HPDE6-E6E7 (cell line): ENCODE results near the gene KLK11.

Source experiments
- DNase-seq: peaks from one replicate; pipeline ENCODE4 v3.0.0; 2011; ENCODE audit warnings: missing footprints; ENCODE audit errors: extremely low spot score

Gene KLK11

DNA sequence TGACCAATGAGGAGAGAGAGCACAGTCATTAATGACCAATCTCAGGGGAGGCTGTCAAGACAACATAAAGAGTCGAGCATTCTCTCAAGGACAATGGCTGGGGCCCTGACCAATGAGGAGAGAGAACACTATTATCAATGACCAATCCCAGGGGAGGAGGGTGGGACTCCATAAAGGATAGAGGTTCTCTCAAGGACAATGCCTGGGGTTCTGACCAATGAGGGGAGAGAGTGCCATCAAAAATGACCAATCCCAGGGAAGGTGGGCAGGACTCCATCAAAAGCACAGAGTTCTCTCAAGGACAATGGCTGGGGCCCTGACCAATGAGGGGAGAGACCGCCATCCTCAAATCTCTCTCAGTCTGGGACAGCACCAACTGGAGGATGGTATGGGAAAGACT is 3.3 kb upstream of the KLK11 start:
- DNase-seq: no peak

DNA sequence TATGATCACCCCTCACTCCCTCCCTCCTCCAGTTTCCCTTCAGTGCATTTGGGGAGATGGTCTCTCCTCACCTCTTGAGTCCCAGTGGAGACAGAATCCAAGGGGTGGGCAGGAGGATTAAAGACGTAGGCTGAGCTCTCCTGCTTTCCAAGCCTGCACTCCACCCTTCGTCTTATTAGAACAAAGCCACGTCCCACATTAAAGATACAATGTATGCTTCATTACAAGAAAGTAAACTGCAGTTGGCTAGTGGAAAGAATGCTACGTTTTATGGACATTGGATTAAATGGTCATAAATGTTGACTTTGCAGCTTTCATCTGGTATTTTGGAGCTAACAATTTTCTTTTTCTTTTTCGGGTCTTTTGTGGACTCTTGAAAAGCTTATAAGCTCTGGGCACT is 1.5 kb upstream of the KLK11 start:
- no peak for DNase-seq

DNA sequence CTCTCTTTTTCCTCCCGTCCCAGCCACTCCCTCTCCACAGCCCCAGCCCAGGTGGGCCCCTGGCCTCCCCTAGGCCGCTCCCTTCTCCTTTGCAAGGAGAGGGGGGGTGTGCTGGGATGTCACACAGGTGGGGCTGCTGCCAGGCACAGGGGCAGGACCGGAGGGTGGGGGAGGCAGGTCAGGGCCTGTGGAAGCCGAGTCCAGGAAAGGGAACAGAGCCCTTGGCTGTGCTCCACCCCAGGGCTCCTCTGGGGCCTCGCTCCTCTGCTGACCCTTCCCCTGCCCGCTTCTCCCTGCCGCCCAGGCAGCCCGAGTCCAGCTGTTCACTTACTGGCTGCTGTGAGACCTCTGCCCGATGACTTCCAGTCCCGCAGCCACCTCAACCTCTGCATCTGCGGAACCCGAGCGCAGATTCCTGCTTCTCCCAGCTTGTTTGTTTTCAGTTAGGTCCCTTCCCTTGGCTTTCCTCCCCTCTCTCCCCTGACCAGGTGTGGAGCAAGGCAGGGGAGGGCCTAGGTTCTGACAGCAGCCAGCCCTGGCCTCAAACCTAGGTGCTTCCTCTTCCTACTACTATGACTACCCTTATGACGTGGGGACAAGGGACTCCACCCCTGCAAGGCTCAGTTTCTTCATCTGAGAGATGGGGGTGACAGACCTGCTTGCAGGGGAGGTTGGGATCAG is 850 bp upstream of the KLK11 start:
- no peak for DNase-seq

DNA sequence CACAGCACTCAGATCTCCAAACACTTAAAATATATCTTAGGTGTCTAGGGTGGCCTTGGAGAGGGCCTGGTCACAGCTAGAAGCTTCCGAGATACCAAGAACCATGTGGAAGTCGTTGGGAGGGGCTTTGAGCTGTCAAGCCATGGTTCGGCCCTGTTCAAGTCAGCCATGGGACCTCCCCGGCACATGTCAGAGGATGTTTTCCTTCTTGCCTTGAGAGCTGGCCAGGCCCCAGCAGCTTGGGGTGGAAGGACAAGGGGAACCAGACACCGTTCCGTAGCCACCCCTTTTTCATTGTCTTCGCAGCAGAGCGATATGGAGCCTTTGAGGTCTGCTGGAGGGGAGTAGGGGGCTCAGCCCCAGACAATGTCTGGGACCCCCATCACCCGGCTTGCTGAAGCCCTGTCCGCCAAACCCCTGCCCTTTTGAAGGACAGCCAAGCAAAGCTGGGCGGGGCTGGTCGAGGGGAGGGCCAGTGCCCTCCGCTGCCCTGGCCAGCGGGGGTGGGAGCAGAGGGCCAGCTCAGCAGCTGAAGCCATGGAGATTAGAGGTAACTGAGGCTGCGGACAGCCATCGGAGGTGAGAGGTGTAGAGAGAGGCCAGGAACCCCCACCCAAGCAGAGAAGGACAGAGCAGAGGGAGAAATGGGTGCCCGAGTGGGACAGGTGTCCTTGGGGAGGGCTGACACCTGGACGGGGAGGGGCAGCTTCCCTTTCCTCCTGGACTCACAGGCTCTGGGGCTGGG is 435 bp downstream of the KLK11 start:
- DNase-seq: no peak

DNA sequence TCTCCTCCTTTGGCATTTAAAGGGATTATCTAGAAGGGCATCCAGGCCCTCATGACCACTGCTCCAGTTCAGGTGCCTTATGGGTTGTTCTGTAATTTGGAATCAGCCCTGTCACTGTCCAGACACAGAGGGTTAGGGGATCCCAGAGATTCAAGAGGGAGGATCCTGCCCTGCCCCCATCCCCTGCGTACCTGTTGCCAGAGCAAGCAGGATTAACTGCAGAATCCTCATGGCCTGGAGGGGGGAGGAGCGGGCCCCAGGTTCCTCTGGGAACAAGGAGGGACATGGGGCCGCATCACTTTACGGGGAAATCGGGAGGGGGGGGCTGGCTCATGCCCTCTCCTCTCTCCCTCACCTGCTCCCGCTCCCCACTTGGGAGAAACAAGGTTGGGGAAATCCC is 1.0 kb downstream of the KLK11 start:
- DNase-seq: no peak

DNA sequence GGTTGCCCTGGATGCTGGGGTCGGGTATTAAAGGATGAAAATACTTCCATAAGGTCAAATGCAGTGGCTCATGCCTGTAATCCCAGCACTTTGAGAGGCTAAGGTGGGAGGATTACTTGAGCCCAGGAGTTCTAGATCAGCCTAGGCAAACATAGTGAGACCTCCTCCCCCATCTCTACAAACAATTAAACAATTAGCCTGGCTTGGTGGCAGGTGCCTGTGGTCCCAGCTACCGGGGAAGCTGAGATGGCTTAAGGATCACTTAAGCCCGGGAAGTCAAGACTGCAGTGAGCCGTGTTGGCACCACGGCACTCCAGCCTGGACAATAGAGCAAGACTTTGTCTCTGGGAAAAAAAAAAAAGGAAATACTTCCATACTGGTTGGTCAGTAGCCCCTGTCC is 1.5 kb downstream of the KLK11 start:
- DNase-seq: no peak

DNA sequence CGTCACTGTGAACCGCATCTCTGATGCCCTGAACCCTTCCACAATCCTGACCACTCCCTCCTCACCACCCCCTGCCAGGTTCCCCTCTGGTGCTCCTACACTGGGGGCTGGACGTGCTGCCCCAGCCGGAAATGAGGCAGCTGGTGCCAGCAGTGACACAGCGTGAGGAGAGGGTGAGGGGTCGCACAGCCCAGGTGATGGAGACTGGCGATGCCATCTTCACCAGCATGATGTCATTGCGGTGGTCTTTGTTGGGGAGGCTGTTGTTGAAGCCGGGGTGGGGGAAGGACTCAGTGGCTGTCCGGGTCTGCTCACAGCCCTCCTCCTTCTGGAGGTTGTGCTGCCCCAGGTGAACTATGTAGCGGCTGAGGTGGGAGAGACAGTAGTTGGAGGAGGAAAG is 2.5 kb downstream of the KLK11 start:
- DNase-seq: no peak

DNA sequence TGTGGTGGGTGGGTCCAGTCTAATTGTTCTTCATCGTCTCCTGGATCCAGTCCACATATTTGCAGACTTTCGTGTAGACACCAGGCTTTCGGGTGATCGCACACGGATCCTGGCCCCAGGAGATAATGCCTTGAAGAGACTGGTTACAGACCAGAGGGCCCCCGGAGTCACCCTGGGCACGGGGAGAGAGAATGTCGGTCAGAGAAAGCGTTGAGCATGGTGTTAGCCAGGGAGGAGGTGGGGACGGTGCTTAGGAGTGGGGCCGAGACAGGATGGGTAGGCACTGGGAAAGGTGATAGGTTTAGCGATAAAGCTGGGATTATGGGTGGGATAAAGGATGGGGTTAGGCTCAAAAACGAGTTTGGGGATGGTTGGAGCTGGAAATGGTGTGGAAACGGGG is 3.9 kb downstream of the KLK11 start:
- no peak for DNase-seq

DNA sequence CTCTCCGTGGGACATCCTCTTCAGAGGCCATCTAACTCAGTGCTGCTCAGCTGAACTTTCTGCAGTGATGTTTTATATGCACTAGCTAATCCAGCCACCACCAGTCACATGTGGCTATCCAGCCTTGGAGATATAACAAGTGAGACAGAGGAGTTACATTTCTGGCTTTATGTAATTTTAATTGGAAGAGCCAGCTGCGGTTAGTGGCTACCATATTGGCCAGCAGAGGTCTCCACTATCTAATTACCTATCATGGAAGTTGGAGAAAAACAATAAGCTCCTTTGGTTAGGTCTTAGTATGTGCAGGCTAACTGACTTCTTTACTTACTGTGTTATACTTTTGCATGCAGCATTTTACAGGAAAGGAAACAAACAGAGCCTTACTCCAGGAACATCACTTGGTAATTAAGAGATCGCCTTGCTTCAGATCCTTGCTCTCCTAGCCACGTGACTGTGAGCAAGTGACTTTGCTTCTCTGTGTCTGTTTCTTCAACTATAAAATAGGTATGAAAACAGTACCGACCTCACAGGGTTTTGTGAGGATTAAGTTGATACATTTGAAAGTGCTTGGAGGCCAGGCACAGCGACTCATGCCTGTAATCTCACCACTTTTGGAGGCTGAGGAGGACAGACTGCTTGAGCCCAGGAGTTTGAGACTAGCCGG is 5.3 kb downstream of the KLK11 start:
- no peak for DNase-seq

DNA sequence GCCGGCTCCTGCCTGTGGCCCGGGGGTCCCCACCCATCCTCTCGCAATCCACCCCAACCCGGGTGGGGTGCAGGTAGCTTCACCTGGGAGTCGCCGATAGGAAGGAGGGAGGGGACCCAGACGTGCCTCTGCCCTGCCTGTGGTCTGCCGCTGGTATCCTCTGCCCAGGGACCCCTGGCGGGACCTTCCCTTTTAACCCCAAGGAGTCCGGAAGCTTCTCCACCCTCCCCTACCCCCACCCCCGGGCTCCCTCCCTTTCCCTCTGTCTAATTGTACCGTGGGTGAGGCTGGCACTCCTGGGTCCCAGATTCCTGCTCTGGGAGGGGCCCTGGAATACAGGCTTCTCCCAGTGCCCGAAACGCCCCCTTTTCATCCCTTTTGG is 6.9 kb downstream of the KLK11 start, which contains the start of gene KLK10:
Gene KLK10 (minus strand): TSS at position 166 of the 382 bp plus-strand sequence. CDS start 579 bp downstream, outside the sequence.
- DNase-seq: no peak

DNA sequence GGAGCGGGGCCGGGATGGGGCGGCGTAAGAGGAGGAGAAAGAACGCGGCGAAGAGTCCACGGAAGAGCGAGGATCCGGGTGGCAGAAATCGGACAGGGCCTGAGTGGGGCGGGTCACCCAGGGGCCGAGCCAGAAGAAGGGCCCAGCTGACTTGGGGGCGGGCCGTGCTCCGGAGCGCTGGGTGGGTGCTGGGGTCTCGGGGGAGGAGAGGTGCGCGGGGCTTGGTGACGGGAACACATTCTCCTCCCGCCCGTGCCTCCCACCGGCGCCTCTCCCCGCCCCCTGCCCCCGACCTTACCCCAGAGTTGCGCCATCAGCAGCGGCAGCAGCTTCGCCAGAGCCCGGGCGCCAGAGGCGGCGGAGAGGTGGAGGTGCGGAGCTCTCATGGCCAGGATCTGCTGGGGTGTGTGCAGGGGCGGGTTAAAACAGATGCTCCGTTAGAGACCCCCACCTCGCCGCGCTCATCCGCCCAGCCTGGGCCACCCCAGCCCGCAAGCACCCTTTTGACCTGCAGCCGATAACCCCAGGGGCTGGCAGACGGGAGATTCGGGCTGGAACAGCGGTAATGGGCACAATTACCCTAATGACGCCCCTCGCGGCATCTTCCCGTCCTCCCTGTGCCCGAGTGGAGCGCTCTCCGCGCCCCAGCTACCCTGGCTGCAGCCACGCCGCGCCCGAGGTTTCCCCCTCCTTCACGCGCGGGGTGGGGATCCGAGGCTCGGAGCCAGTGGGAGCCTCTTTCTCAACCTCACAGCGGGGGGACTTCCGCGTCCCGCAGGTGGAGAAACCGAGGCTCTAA is 7.5 kb downstream of the KLK11 start:
- DNase-seq: no peak

DNA sequence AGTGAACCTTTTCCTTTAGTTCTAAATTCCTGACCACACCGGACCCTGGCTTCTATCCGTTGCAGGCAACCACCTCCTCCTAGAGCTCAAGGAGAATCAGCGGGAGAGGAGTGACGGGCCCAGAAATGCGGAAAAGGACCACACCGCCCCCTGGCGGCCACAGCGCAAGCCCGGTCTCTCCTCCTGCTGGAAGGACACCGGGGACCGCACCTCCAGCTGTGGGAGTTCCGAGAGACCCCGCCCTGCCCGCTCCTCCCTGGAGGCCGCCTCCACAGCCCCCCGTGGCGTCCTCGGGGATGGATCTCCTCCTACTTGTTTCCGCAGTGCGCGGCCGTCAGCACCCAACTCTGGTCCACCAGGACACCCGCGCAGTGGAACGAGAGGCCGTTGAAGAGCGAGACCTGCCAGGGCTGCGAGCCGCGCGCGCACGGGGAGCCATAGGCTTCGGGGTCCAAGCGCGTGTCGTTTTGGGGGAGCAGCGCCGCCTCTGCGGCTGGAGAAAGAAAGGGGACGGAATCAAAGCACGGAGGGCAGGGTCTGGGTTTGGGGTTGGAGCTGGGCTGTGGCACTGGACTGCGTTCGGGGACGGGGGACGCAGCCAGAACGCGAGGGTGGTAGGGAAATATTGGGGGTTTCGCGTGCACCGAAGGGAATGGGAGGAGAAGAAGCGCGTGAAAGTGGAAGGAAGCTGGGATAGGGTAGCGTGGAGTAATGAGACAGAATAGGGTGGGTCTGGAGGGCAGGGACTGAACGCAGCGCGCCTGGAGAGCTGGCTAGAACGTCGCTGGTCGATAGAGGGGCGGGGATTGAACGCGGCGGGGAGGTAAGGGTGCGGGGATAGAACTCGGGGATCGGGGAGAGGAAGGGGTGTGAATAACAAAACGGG is 9.4 kb downstream of the KLK11 start:
- peak; percentile 76 for DNase-seq

DNA sequence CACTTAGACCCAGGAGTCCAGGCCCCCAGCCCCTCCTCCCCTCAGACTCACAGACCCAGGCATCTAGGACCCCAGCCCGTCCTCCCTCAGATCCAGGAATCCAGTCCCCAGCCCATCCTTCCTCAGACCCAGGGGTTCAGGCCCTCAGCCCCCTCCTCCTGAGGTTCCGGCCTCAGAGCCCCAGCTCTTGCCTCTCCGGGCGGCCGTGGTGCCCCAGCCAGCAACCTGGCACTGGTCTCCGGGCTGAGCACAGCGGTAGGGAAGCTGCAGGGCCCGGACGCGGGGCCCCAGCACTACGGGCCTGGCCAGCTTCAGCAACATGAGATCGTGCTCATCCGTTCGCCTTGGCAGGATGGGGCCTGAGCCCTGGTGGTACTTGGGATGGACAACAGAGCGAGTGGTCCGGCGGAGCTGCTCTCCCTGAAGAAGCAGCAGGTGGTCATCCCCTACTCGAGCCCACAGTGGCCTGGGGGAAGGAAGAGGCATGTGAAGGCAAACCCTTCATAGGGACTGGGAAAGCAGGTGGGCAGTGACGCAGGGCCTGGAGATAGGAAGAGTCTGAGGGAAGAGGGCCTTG is 10.6 kb downstream of the KLK11 start:
- DNase-seq: no peak

DNA sequence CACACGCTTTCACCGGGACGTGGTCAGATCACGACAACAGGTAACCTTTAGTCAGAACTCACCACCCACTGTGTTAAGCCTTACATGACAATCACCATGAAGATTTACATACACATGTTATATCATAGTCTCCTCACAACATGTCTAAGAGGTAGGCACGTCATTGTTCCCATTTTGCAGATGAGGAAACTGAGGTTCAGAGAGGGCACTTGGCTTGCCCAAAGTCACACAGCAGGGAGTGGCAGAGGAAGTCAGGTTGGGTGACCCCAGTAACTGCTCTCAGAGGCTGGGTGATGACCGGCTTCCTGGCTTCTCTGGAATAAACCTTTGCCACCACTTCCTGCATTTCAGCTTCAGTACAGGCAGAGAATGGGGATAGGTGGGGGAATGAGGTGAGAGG is 12.2 kb downstream of the KLK11 start:
- DNase-seq: no peak

DNA sequence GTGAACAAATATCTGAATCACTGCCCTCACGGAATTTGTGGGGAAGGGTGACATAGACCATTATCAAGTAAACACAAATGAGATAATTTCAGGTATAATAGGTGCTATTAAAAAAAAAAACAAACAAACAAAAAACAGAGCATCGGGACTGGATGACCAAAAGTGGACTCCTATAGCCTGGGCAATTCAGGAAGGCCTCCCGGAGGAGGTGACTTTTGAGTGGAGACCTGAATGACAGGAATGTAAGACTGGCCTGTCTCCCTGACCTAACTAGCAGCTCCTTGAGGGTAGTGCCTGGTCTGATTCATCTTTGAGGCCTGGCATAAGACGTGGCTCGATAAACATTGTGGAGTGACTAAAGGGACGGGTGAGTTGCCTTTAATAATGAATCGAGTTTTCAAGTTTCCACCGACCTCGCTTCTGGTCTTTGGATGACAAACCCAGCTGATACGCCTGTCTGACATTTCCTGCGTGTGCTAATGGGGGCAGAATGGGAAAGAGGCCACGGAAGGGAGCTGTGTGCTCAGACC is 13.7 kb downstream of the KLK11 start:
- DNase-seq: no peak

DNA sequence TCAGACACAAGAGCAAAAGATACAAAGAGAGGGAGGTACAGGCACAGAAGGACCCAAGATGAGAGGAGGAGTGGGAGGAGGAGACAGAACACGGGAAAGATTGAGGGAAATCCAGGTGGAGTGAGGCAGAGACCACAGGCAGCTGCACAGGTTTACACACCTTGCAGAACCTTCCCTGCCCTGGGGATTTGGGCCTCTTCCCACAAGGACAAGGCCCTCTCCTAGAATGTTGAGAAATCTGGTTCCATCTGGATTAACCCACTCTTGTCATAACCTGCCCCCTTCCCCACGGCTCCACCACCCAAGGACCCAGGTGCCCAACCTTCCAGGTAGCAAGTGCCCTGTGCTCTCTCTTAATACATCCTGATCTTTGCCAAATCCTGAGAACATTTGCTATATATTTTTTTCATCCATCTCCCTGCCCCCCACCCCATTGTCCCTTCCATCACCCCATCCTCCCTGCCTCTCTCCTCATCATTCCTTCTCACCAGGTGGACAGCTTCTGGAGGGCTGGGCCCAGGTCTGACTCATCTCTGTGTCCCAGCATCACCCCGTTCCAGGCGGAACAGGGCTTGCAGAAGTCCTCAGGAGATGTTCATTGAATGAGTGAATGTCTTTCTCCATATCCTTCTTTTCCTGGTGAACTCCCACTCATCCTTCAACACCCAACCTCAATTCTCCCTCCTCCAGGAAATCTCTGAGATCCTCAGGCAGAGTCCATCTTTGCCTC is 16.2 kb downstream of the KLK11 start:
- DNase-seq: no peak

DNA sequence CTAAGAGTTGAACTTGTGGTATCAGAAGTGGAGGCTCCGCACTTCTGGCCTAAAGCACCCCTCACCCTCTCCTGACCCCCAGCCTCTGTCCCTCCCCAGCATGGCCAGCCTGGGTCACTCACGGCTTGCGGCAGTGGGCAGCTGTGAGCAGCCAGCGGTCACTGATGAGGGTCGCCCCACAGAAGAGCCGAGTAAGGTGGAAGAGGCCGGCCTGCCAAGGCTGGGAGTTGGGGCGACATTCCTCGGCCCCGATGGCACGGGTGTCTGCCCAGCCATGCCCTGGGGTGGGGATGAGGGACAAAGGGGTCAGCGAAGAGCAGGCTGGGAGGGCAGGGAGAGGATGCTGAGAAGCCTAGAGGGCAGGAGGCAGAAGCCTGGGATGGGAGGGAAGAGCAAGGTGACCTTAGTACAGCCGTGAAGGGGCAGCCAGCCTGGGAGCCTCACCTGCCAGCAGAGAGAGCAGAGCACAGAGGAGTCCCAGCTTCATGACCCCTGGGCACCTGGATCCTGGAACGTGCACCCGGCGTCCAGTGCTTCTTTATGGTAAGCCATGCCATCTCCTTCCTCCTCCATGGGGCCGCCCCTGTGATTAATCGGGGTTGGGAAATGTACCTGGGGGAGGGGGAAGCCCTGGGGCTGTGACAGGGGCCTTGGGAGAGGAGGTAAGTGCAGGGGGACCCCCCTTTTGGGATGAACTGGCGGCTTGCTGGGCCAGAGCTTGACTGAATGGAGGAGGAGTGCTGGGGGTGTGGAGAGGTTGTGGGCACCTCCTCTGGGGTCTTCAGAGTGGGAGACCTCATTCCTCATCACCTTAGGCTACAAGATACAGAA is 17.1 kb downstream of the KLK11 start:
- no peak for DNase-seq

DNA sequence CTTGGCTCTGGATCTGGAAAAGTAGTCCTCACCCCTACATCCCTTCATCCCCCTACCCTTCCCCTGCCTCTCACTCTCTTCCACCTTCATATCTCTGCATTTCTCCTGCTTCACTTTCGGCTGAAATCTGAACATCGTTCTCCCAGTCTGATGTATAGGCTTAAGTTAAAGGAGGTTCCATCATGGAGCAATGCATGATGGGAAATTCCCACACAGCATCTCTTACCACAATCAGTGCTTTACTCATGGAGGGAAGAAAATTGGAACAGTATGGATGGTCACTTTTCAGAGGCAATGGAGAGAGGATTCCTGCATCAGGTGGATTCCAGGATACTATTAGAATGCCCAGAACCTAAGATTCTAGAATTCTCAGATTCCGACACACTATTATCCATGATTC is 18.9 kb downstream of the KLK11 start:
- DNase-seq: no peak

DNA sequence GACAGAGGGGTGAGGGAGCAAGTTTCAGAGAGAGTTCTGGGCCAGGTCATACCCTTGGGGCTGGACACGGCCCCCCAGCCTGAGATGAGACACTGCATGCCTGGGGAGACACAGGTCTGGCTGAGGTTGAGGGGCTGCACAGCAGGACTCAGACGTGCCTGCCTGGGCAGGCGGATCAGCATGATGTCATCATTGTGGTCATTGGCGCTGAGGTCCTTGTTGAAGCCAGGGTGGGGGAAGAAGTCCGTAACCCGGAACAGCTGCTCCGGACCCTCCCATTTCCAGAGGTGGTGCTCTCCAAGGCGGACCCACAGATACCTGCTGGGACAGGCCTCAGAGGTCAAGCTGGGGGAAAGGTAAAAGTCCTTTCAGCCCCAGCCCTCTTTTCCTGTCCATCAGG is 20.0 kb downstream of the KLK11 start:
- DNase-seq: no peak
